Astrocyte of the cerebellum (primary cell): ENCODE results near the gene RAB40B.

Experiments
- DNase-seq: peaks from one replicate; pipeline ENCODE4 v3.0.0-alpha.2; 2011; ENCODE audit warnings: low read depth
- H3K4me3 ChIP-seq: 2 replicates; pipeline ENCODE4 v1.5.1; 2011; ENCODE audit warnings: mild to moderate bottlenecking, low read depth, low read length, moderate library complexity
- in situ Hi-C: cut with HindIII; loops from 2 replicates; pipeline ENCODE4 v1.10.0; 2017; ENCODE audit warnings: low sequenced_read_pairs
- TF ChIP-seq, protein P1 (sequence below): IDR thresholded peaks from 2 replicates; pipeline ENCODE4 v1.5.1; 2012; ENCODE audit warnings: low read length, low read depth, moderate library complexity, mild to moderate bottlenecking; ENCODE audit errors: missing control alignments

Gene RAB40B

DNA sequence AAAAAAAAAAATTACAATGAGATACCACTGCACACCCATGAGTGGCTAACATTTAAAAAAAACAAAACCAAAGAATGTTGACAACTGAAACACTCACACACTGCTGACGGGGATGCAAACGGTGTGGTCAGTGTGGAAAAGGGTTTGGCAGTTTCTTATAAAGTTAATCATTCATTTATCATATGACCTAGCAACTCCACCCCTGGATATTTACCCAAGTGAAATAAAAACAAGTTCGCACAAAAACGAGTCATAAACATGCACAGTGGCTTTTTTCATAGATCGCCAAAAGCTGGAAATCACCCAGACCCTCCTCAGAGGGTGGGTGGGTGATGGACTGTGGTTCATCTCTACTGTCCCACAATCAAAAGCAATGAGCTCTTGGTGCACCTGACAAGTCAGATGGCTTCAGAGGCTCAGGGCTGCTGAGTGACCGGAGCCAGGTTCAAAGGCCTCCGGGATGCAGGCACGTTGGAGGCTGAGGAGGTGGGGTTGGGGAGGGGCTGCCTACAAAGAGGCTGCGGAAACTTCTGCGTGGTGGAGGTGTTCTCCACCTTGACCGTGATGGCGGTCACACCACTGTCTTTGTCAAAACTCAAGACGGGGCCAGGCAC is 14.2 kb downstream of the RAB40B start:
- in situ Hi-C loops: no loop called here
- no peak for DNase-seq
- TF ChIP-seq, protein P1, sequence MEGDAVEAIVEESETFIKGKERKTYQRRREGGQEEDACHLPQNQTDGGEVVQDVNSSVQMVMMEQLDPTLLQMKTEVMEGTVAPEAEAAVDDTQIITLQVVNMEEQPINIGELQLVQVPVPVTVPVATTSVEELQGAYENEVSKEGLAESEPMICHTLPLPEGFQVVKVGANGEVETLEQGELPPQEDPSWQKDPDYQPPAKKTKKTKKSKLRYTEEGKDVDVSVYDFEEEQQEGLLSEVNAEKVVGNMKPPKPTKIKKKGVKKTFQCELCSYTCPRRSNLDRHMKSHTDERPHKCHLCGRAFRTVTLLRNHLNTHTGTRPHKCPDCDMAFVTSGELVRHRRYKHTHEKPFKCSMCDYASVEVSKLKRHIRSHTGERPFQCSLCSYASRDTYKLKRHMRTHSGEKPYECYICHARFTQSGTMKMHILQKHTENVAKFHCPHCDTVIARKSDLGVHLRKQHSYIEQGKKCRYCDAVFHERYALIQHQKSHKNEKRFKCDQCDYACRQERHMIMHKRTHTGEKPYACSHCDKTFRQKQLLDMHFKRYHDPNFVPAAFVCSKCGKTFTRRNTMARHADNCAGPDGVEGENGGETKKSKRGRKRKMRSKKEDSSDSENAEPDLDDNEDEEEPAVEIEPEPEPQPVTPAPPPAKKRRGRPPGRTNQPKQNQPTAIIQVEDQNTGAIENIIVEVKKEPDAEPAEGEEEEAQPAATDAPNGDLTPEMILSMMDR: no peak
- no peak overlapping the region for H3K4me3 ChIP-seq

DNA sequence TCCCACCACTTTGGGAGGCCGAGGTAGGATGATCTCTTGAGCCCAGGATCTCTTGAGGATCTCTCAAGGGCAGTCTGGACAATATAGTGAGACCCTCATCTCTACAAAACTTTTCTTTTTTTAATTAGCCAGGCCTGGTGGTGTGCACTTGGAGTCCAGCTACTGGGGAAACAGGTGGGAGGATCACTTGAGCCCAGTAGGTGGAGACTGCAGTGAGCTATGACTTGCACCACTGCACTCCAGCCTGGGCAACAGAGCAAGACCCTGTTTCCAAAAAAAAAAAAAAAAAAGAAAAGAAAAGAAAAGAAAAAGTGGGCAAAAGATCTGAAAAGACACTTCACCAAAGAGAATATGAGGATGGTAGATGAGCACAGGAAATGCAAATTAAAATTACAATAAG is 15.0 kb downstream of the RAB40B start:
- in situ Hi-C loops: no loop called here
- no peak overlapping the region for H3K4me3 ChIP-seq
- TF ChIP-seq, protein P1: no peak
- no peak for DNase-seq

DNA sequence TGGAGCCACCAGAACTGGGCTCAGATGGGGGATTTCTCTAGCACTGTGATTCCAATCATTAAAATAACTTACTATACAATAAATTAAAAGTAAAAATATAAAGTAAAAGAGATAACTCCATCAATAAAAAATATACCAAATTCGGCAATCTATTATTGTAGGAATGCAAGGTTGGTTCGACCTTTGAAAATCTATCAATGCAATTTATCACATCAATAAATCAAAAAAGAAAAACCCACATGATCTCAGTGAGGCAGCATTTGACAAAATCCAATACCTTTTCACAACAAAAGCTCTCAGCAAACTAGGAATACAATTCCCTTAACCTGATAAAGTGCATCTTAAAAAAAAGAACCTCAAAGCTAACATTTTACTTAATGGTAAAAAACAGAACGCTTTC is 17.0 kb downstream of the RAB40B start:
- TF ChIP-seq, protein P1: no peak
- no peak for DNase-seq
- in situ Hi-C loops: no loop called here
- H3K4me3 ChIP-seq: no peak overlapping the region

DNA sequence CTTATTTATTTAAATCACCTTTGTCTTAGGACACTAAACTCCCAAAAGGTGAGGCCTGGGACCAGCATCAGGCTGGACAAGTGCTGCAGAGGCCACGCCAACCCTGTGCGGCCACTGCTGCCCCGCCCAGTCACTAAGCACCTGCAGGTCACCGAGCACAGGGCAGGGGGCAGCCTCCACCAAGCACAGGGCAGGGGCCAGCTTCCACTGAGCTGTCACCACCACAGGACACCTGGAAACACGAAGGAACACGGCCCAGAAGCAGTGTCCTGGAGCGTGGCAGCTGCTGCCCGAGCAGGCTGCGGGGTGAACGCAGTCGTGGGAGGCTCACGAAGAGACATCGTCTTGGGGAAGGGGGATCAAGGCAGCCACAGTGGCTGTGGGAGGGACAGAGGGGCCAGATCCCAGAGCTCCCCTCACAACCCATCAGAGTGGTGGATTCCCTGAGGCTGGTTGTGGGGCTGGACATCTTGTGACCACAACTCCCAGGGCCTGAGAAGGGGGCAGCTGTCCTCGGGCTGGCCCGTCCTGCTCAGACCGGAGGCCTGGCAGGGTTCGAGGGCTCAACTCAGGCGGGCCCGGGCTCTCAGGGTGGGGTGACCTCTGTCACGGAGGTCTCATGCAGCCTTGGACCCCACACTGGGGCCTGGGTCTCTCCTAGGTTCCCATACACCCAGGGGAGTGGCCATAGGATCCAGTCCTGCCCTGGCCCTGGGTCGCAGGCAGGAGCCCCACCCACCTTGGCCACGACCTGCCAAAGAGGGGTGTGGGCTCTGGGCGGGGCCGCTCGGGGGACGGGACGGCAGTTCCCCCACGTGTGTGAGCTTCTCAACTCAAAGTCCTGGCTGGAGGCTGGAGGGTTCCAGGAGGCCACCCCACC is 18.7 kb downstream of the RAB40B start:
- TF ChIP-seq, protein P1: no peak
- in situ Hi-C loops: no loop called here
- no peak overlapping the region for H3K4me3 ChIP-seq
- DNase-seq: no peak

DNA sequence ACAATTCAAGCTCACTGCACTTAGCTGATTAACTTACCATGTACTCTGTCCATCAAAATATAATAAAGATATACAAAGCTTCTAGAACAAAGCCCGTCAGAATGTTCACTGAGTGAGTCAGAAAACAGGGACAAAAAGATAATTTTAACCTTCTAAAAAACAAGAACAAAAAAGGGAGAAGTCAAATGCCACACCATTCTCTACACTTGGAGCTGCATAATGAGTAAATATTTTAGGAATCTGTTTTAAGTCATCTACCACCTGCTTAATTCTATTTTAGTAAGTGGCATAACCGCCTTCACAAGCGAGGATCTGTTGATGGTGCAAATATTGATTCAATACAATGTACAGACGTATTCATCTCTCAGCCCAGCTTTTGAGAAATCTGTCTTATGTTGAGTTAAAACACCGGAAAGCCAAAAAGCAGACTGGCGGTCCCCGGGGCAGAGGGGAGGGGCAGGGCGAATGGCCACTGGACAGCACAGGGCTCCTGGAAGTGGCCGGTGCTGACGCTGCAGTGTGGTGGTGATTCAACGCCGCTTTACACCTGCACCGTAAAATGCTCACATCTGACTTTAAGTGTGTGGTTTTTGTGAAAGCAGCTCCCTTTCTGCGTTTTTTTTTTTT is 20.1 kb downstream of the RAB40B start:
- in situ Hi-C loops: no loop called here
- no peak overlapping the region for H3K4me3 ChIP-seq
- TF ChIP-seq, protein P1: no peak
- DNase-seq: no peak

DNA sequence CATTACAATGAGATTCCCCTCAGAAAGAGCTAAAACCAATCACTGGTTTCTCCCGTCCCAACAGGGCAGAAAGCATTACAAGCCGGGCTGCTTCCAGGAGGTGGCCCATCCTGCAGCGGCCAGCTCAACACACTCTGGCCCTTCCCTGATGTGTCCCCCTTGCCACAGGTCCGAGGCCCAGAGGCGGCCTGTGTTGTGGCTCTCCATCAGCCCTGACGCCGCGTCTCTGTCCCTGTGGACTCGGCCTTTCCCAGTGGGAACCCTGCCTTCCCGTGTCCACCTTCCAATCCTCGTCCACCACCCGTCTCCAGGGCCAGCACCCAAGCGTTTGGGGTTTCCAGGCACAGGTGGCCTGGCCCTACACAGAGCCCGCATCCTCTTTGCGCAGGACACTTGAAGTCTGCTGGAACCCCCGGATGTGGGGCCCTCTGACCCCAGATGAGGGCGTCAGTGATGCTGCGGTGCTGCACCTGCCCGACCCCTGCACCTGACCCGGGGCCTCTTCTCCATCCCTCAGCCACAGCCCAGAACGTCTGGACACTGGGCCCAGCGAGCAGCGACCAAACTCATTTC is 21.1 kb downstream of the RAB40B start:
- DNase-seq: no peak
- TF ChIP-seq, protein P1: no peak
- in situ Hi-C loops: no loop called here
- no peak overlapping the region for H3K4me3 ChIP-seq
